GM18858 (cell line): ENCODE measurements around the gene CD2AP.

Source experiments
- ATAC-seq: cut with Tn5 transposase; IDR thresholded peaks from one replicate; pipeline ENCODE4 v1.9.1; 2021; ENCODE audit not compliant: unreplicated experiment

CD2AP gene

DNA sequence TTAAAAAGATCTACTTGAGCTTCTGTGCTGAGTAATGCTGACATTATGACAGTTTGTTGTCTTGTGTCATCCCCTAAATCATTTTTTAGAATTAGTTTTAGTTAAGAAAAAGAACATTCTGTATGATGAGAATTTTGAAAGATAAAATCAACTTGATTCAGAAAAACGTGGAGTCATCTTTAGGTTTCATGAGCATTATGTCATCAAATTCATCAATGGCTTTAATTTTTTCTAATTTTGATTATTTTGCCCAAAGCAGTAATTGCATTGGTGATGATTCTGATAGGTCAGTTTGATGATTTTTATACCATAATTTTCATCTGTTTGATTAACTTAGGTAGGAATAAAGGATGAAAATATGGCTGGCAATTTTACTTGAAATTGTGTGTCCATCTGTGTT, 194.2 kb downstream of the CD2AP start:
- no peak for ATAC-seq

GRCh38 chr6:47672816-47673215, 195.2 kb downstream of the CD2AP start:
- no peak for ATAC-seq

DNA sequence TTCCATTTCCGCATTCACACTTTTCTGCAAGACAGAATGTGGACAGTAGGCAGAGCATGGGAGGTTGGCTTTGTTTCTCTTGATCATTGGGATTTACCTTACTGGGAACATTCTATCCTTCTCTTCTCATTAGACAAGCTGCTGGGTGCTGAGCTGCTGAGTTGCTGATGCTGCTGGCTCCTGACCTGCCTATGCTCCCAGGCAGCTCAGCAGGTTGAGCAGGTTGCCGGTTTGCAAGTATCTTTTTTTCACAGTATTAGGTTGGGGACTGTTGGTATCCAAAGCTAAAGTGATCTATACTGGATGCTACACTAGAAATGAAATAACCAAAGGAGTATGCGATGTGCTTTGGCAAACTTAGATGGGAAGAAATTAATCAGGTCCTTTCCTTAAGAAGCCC, 197.1 kb downstream of the CD2AP start:
- ATAC-seq, result no peak
